MM.1S (cell line): ENCODE data around the gene BIRC7.

Source experiments
- DNase-seq: peaks from one replicate; pipeline ENCODE4 v3.0.0-alpha.2; 2015
- H2AFZ ChIP-seq: fragments of 300-600 bp; sonication (generic); 2 replicates; pipeline ENCODE4 v1.6.0; 2016; ENCODE audit warnings: antibody characterized with exemption, low read length
- H3F3A ChIP-seq: fragments of 300-600 bp; sonication (generic); 2 replicates; pipeline ENCODE4 v1.6.1; 2016; ENCODE audit warnings: mild to moderate bottlenecking, antibody characterized with exemption, low read length, moderate library complexity, mixed read lengths; ENCODE audit not compliant: insufficient read depth
- H3K27ac ChIP-seq: fragments of 300-600 bp; sonication (generic); 2 replicates; pipeline ENCODE4 v1.5.1; 2016; ENCODE audit warnings: mild to moderate bottlenecking, low read length
- H3K27me3 ChIP-seq: fragments of 300-600 bp; sonication (generic); replicated peaks from 2 replicates; pipeline ENCODE4 v1.6.0; 2016; ENCODE audit warnings: low read length; ENCODE audit not compliant: insufficient read depth
- H3K36me3 ChIP-seq: fragments of 300-600 bp; sonication (generic); replicated peaks from 2 replicates; pipeline ENCODE4 v1.6.1; 2016; ENCODE audit warnings: mild to moderate bottlenecking, low read length, mixed read lengths; ENCODE audit not compliant: insufficient read depth
- H3K4me1 ChIP-seq: fragments of 300-600 bp; sonication (generic); 2 replicates; pipeline ENCODE4 v1.6.1; 2016; ENCODE audit warnings: low read length, mixed read lengths
- H3K4me2 ChIP-seq: fragments of 300-600 bp; sonication (generic); 2 replicates; pipeline ENCODE4 v1.6.0; 2016; ENCODE audit warnings: low read depth, low read length
- H3K4me3 ChIP-seq: fragments of 300-600 bp; sonication (generic); 2 replicates; pipeline ENCODE4 v1.5.1; 2016; ENCODE audit warnings: low read length, mixed read lengths
- H3K79me2 ChIP-seq: fragments of 300-600 bp; sonication (generic); 2 replicates; pipeline ENCODE4 v1.6.1; 2016; ENCODE audit warnings: mixed run types, low read length, mixed read lengths
- H3K9ac ChIP-seq: fragments of 300-600 bp; sonication (generic); 2 replicates; pipeline ENCODE4 v1.6.1; 2016; ENCODE audit warnings: low read length, mixed read lengths
- H3K9me2 ChIP-seq: fragments of 300-600 bp; sonication (generic); replicated peaks from 2 replicates; pipeline ENCODE4 v1.6.1; 2016; ENCODE audit warnings: mild to moderate bottlenecking, low read length, mixed read lengths; ENCODE audit not compliant: insufficient read depth
- H3K9me3 ChIP-seq: fragments of 300-600 bp; sonication (generic); replicated peaks from 2 replicates; pipeline ENCODE4 v1.6.1; 2016; ENCODE audit warnings: mild to moderate bottlenecking, low read length, mixed read lengths; ENCODE audit not compliant: insufficient read depth
- H4K20me1 ChIP-seq: fragments of 300-600 bp; sonication (generic); 2 replicates; pipeline ENCODE4 v1.6.1; 2016; ENCODE audit warnings: mild to moderate bottlenecking, low read length, moderate library complexity, mixed read lengths; ENCODE audit not compliant: insufficient read depth
- CTCF ChIP-seq: fragments of 300-600 bp; sonication (generic); IDR thresholded peaks from 2 replicates; pipeline ENCODE4 v1.5.1; 2016; ENCODE audit warnings: antibody characterized with exemption, low read length, mixed read lengths
- EZH2 ChIP-seq: fragments of 300-600 bp; sonication (generic); optimal IDR thresholded peaks from 2 replicates; pipeline ENCODE3; 2017; ENCODE audit warnings: low read depth, mild to moderate bottlenecking, antibody characterized with exemption, low read length, mixed read lengths
- EZH2phosphoT487 ChIP-seq: fragments of 300-600 bp; sonication (generic); IDR thresholded peaks from 2 replicates; pipeline ENCODE4 v1.6.1; 2018; ENCODE audit warnings: antibody characterized with exemption, low read length

BIRC7 gene

DNA sequence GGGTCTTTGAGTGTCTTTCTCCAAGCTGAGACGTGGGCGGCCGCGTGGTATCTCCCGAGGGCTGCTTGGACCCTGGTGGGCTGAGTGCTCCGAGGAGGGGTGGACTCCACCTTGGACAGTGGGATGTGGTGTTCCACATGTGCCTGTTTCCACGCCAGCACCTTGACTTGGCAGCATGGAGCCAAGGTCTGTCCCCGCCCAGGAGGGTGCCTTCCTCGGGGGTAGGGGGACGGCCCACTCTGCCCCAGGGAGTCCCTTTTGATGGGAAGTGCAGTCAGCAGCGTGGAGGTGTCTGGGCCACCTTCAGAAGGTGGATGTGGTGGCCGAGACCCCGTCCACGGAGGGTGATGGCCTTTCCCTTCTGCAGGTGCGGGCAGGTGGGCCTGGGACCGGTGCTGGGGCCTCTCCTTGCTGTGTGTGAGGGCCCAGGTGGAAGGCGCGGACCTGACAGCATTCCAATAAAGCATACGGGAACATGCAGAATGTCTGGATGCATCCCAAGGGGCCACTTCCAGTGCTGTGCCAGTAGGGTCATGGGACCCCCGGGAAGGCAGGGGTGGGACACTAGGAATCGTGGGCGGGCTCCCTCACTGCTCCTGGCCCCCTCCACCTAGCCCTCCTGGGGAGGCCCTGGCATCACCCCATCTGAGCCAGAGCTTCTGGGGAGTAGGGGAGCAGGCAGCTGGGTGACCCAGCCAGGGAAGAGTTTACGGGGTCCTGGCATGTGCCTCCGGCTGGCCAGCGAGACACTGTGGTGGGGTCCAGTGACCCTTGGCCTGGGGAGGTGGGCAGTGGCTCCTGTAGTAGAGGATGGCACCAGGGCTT is 53.8 kb downstream of the BIRC7 start:
- TF ChIP-seq CTCF (no peak), EZH2phosphoT487 (no peak), EZH2 (no peak)
- DNase-seq = no peak
- Histone ChIP-seq H3K9me3 (no peaks in the 10 kb centered on the region), H3K9ac (no peak overlapping the region), H2AFZ (no peak overlapping the region), H3K79me2 (no peaks in the 10 kb centered on the region), H3K4me2 (no peak overlapping the region), H3K36me3 (no peaks in the 10 kb centered on the region), H3F3A (no peaks in the 10 kb centered on the region), H4K20me1 (no peaks in the 10 kb centered on the region), H3K4me3 (no peak overlapping the region), H3K27me3 (peaks cover 28% of the 10 kb centered on the region), H3K4me1 (no peaks in the 10 kb centered on the region), H3K9me2 (no peaks in the 10 kb centered on the region), H3K27ac (no peak overlapping the region)
